ENCODE data around the gene RO60. TPM values are rescaled to one million over a fixed set of nuclear protein-coding genes. Genes with fewer than 3 reads are reported as not detected.

RO60 gene
- total and polyA plus RNA-seq, 2 of the 4 experiments (the other 2 are of a cell fraction) = 10.9 to 161 TPM

DNA sequence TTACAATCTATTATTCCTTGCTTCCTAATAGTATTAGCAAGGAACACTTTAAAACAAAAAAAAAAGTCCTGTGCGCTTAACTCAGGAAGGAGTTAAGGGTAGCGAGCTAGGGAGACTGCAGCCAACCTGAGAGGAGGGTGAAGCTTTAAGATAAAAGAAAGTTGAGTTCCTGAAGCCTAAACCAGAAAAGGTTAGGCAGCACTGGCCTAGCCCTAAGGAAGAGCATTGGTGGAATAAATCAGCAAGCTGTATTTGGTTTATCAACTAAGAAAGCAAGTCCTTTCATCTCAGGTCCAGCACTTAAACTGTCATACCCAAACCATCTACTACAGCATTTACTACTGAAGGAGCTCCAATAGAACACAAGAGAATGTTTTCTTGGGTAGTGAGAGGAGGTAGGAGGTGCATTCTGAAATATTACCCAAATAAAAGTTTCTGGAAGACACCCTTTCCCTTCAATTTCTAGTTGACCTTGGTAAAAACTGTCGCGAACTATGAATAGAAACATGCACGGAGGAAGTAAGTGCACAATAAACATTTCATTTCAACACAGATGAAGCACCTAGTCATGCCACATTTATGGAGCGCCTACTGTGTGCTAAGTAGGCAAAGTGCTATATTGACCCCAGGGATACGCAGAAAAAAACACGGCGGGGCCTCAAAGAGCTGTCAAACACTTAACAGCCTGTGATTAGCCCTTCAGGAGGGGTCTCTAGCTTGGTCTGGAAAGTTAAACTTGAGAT is 44.5 kb downstream of the RO60 start (continued):
- TF ChIP-seq, protein P1, sequence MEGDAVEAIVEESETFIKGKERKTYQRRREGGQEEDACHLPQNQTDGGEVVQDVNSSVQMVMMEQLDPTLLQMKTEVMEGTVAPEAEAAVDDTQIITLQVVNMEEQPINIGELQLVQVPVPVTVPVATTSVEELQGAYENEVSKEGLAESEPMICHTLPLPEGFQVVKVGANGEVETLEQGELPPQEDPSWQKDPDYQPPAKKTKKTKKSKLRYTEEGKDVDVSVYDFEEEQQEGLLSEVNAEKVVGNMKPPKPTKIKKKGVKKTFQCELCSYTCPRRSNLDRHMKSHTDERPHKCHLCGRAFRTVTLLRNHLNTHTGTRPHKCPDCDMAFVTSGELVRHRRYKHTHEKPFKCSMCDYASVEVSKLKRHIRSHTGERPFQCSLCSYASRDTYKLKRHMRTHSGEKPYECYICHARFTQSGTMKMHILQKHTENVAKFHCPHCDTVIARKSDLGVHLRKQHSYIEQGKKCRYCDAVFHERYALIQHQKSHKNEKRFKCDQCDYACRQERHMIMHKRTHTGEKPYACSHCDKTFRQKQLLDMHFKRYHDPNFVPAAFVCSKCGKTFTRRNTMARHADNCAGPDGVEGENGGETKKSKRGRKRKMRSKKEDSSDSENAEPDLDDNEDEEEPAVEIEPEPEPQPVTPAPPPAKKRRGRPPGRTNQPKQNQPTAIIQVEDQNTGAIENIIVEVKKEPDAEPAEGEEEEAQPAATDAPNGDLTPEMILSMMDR (conservative IDR thresholded peaks at IDR 0.05; ENCODE audit: low read depth, low read length) = no peak

DNA sequence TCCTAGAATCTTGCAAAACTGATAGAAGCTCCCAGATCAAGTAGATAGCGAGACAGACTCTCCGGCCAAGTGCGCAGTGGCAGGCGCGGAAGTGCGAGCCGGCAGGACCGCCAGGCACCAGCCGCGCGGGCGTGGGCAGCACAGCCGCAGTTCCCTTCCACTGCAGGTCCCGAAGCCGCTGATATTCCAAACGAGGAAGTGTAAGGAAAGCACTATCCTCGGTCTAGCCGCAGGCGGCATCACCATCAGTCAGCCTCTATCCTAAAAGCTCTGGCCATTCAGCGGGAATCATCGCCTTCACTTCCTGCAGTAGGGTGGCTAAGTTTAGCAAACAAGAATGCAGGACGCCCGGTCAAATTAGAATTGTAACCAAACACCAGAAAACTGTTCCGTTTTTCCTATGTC is 45.1 kb downstream of the RO60 start:
- intact Hi-C loops (cut with micrococcal nuclease) = loop anchor here (2.0 kb wide), 1 partner anchor 46 kb away; the partner anchor contains the start of genes RO60 and UCHL5
- no peaks in the 10 kb centered on the region for H3K27me3 ChIP-seq (ENCODE audit: control insufficient read depth, insufficient read depth, low read length)
- H3K79me1 ChIP-seq (ENCODE audit: low read depth in 1 of 2, low read length in 2 of 2) = peaks cover 12 to 32% of the 10 kb centered on the region in 2 experiments
- peak overlapping the region; percentile 76 for H3K4ac ChIP-seq (ENCODE audit: low read depth, low read length)
- WGBS, 2 experiments (ENCODE audit: extremely low coverage in 2 of 2, insufficient read length in 1 of 2) = no CpG with 5 or more reads among the region's 24 CpGs
- peak overlapping the region; percentile 33; the same call in 1 of the 2 replicates for H3K18ac ChIP-seq (ENCODE audit: low read depth, low read length)
- H4K8ac ChIP-seq (ENCODE audit: low read depth in 2 of 2, low read length in 2 of 2) = peak overlapping the region; percentile 6 to 56; a peak in 2 of 4 replicates
- BruUV-seq (replicated peaks) = no TSS peak
- H2BK5ac ChIP-seq (ENCODE audit: low read depth, low read length, poor library complexity, severe bottlenecking) = peak overlapping the region; percentile 81
- peak overlapping the region; percentile 96 for H3K23ac ChIP-seq (ENCODE audit: low read depth, low read length)
- H2AK5ac ChIP-seq (ENCODE audit: low read depth, low read length) = no peak overlapping the region; the same call in 1 of the 2 replicates
- TF ChIP-seq MXI1 (IDR thresholded peaks at IDR 0.05; ENCODE audit: borderline replicate concordance, low read depth, low read length) = peak; percentile 65; the same call in 1 of the 2 replicates
- no peak for TF ChIP-seq FOS (IDR thresholded peaks at IDR 0.05; ENCODE audit: low read depth, low read length)
- TF ChIP-seq, protein P1 (conservative IDR thresholded peaks at IDR 0.05; ENCODE audit: low read depth, low read length) = 0 out of 2 replicates have a peak, but pooled peaks have one; percentile 0
- no peak overlapping the region for H2BK20ac ChIP-seq (ENCODE audit: low read depth, low read length)
- peak overlapping the region; percentile 74 for H3K27ac ChIP-seq (ENCODE audit: insufficient read depth, low read length)
- peaks cover 2% of the 10 kb centered on the region; the same call in 1 of the 2 replicates for H3K9me1 ChIP-seq (ENCODE audit: insufficient read depth, low read length)
- no peak overlapping the region; the same call in 2 of the 3 replicates for H2BK15ac ChIP-seq (ENCODE audit: low read depth, low read length)
- ChIA-PET CTCF (no interaction called here), POLR2A (ENCODE audit: unreplicated experiment) (interaction anchor here (1.4 kb wide), 1 partner anchor 18 kb away, joined by 5 read pairs; the partner anchor contains the start of gene CDC73)
- H3K4me1 ChIP-seq (ENCODE audit: control insufficient read depth, insufficient read depth, low read length) = no peaks in the 10 kb centered on the region
- H3K4me3 ChIP-seq (ENCODE audit: insufficient read depth, low read depth, low read length) = peak overlapping the region; percentile 90
- ATAC-seq (ENCODE audit: low read depth) (peak; percentile 34), DNase-seq (peak; percentile 56)
- H2AFZ ChIP-seq (replicated peaks; ENCODE audit: low read length, poor library complexity) = peak overlapping the region; percentile 94
- H3K9ac ChIP-seq (ENCODE audit: low read depth, low read length) = peak overlapping the region; percentile 71
- in situ Hi-C loops (cut with MboI; ENCODE audit: low sequenced_read_pairs) = no loop called here
- H3K9me3 ChIP-seq (ENCODE audit: control insufficient read depth, insufficient read depth, low read length) = no peaks in the 10 kb centered on the region
- peak overlapping the region; percentile 93 for H3K14ac ChIP-seq (replicated peaks; ENCODE audit: low read depth, low read length)
- dilution Hi-C loops (cut with HindIII; ENCODE audit: low sequenced_read_pairs, unreplicated experiment) = no loop called here
- H2AK9ac ChIP-seq (replicated peaks; ENCODE audit: low read depth, low read length, poor library complexity) = peak overlapping the region; percentile 89
- H3K36me3 ChIP-seq (ENCODE audit: control insufficient read depth, insufficient read depth, low read length) = peaks cover 3% of the 10 kb centered on the region
- H4K5ac ChIP-seq (ENCODE audit: low read depth, low read length) = peak overlapping the region; percentile 40; the same call in 1 of the 2 replicates
- H3K4me2 ChIP-seq (ENCODE audit: low read depth, low read length) = peak overlapping the region; percentile 93
- peaks cover 8% of the 10 kb centered on the region; the same call in 1 of the 2 replicates for H4K20me1 ChIP-seq (ENCODE audit: insufficient read depth, low read length)
- peak overlapping the region; percentile 75 for H3K56ac ChIP-seq (ENCODE audit: extremely low read depth, insufficient read depth, low read length)
- peak overlapping the region; percentile 14; the same call in 1 of the 2 replicates for H4K91ac ChIP-seq (ENCODE audit: insufficient read depth, low read depth, low read length)
- no peak overlapping the region for H2BK120ac ChIP-seq (ENCODE audit: low read depth, low read length)
